HG03064 (cell line): Measurements from ENCODE around the gene OR10H1.
A peak's percentile ranks its signal among the peaks of the same experiment; 100 is the strongest.
"Not testable (repeated sequence)": the region's sequence is repeated elsewhere in the genome, so short reads cannot be mapped to it uniquely, and the experiment has no call there.

Source experiments
- ATAC-seq: cut with Tn5 transposase; IDR thresholded peaks from one replicate; pipeline ENCODE4 v1.9.1; 2021; ENCODE audit warnings: low read depth; ENCODE audit not compliant: unreplicated experiment

Gene OR10H1, protein sequence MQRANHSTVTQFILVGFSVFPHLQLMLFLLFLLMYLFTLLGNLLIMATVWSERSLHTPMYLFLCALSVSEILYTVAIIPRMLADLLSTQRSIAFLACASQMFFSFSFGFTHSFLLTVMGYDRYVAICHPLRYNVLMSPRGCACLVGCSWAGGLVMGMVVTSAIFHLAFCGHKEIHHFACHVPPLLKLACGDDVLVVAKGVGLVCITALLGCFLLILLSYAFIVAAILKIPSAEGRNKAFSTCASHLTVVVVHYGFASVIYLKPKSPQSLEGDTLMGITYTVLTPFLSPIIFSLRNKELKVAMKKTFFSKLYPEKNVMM

GRCh38 chr19:15815306-15815705 is at the start of gene OR10H1:
Gene OR10H1, minus strand, starts transcription at chr19:15815664. Its CDS starts 7,627 bp downstream, at chr19:15808037.
- no peak for ATAC-seq

DNA sequence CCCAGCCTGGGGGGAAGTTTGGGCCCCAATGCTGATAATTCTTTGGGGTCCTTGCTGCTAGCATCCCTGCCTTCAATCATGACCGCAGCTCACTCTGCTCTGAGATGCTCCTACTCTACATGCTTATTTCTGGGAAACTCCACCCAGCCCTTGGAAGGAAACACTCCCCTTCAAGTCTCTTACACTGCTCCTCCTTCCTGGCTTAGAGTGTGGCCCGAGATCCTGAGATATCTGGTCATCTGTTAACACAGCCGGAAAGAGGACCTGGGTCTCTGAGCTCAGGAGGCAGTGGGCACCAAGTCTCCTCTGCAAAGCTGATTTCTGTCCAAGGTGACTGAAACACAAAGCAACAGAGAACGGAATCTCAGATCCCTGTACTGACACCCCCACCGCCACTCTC is 49.4 kb upstream of the OR10H1 start:
- no peak for ATAC-seq

GRCh38 chr19:15863272-15863671 is 47.8 kb upstream of the OR10H1 start:
- ATAC-seq, result no peak

GRCh38 chr19:15862444-15862843 is 47.0 kb upstream of the OR10H1 start:
- ATAC-seq, result no peak

- no peak for ATAC-seq
Observed at GRCh38 chr19:15860522-15860921, 45.1 kb upstream of the OR10H1 start.

GRCh38 chr19:15859187-15859586 is 43.7 kb upstream of the OR10H1 start:
- no peak for ATAC-seq

GRCh38 chr19:15850385-15850784 is 34.9 kb upstream of the OR10H1 start:
- no peak for ATAC-seq

- no peak for ATAC-seq
Observed at GRCh38 chr19:15846923-15847322, 31.5 kb upstream of the OR10H1 start.

DNA sequence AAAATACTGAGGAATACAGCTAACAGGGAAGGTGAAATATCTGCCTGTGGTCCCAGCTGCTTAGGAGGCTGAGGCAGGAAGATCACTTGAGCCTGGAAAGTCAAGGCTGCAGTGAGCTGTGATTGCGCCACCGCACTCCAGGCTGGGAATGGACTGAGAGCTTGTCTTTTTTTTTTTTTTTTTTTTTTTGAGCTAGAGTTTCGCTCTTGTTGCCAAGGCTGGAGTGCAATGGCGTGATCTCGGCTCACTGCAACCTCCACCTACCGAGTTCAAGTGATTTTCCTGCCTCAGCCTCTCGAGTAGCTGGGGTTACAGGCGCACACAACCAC is 28.4 kb upstream of the OR10H1 start:
- not testable (repeated sequence) for ATAC-seq

- ATAC-seq, result no peak
Observed at GRCh38 chr19:15843203-15843893, 27.9 kb upstream of the OR10H1 start.

- no peak for ATAC-seq
Observed at GRCh38 chr19:15841875-15842569, 26.6 kb upstream of the OR10H1 start.

- ATAC-seq, result no peak
Observed at GRCh38 chr19:15840833-15841232, 25.4 kb upstream of the OR10H1 start.

- not testable (repeated sequence) for ATAC-seq
Observed at GRCh38 chr19:15839888-15840287, 24.4 kb upstream of the OR10H1 start.

GRCh38 chr19:15838351-15838750 is 22.9 kb upstream of the OR10H1 start:
- no peak for ATAC-seq

DNA sequence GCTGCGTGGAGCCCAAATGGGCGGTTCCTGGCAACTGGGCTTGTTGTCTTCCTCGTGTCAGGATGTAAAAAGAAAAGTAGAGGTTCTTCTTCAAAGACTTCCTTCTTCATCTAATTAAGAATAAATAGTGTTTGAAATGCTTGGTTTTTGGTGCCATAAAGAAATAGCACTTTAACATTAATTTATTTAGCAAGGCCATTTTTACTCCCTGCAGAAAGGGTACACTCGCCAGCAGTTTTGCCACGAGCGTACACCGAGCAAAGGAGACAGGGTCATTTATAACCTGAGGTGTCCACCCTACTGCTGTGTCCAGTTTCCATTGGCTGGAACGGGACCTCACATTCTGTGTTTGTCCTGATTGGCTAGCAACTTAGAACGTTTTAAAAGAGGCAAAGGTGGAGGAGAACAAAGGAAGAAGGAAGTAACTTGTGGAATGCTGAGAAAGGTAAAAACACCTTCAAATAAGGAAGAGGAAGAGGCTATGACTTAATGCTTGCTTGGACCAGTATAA is 21.8 kb upstream of the OR10H1 start:
- ATAC-seq, result peak; percentile 28

DNA sequence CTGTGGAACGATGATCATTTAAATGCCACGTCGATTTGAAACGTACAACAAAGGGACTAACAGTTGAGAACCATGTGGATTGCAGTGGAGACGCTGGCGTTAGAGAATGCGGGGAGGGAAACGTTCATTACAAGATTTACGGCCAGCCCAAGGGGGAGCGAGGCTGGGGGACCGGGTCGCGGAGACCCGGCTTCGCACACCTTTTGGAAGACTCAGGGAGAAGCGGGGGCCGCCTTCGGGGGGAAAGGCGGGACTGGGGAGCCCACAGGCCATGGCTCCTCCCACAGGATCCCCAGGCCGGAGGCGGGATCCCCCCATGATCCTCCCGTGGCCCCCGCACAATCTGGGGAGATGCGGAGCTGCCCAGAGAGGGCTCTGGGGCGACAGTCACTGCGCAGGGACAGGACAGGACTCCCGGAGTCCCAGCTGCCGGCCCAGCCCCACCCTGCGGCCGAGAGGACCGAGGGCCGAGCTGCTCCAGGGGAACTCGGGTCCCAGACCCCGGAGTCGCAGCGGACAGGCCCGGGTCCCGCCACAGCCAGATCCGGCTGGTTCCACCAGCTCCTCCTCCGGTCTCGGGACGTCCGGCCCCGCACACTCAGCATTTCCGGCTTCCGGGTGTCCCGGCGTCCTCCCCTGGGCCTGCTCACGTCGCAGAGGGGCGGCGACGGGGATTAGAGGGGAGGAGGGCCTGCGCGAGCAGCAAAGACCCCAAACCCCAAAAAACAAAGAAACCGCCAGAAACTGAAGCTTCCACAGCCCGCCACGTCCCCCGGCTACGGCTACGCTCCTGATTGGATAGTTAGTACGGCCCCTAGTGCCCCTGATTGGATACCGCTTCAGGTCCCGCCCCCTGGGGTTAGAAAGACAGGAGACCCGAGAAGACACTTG is 21.1 kb upstream of the OR10H1 start:
- peak; percentile 95 for ATAC-seq

- ATAC-seq, result not testable (repeated sequence)
Observed at GRCh38 chr19:15835565-15836329, 20.3 kb upstream of the OR10H1 start.

- ATAC-seq, result not testable (repeated sequence)
Observed at GRCh38 chr19:15834232-15834631, 18.8 kb upstream of the OR10H1 start.

DNA sequence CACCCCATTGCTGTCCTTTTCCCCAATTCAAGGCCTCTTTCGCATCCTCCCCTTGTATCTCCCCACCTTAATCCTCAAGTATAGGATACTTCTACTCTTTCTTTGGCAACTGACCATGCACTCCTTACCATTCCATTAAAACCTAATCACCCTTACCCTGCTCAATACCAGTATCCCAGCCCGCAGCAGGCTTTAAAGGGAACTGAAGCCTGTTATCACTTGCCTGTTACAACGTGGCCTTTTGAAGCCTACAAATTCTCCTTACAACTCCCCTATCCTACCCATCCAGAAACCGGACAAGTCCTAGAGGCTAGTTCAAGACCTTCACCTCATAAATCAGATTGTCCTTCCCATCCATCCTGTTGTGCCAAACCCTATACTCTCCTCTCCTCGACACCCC is 16.2 kb upstream of the OR10H1 start:
- no peak for ATAC-seq

GRCh38 chr19:15829786-15830185 is 14.3 kb upstream of the OR10H1 start:
- no peak for ATAC-seq
